ENCODE measurements around the gene IP6K1. TPM values are rescaled to one million over a fixed set of nuclear protein-coding genes. Genes with fewer than 3 reads are reported as not detected.
"Not testable (repeated sequence)": the region's sequence is repeated elsewhere in the genome, so short reads cannot be mapped to it uniquely, and the experiment has no call there.

The IP6K1 gene
- total RNA-seq, 2 experiments from 2014 or later: 27.4 to 30.9 TPM

GRCh38 chr3:49826016-49826415, 39.7 kb upstream of the IP6K1 start:
- intact Hi-C loops (cut with micrococcal nuclease; ENCODE audit: unreplicated experiment): no loop called here
- CTCF ChIA-PET (ENCODE audit: unreplicated experiment): interaction anchor here (0.6 to 0.9 kb wide), 2 partner anchors 21 to 70 kb away, joined by 3 read pairs; no protein-coding TSS in a partner anchor
- Histone ChIP-seq H3K79me2 (ENCODE audit: insufficient read depth, low read depth, low read length) (no peaks in the 10 kb centered on the region), H3K4me3 (ENCODE audit: low read depth, low read length, poor library complexity, severe bottlenecking) (no peak overlapping the region), H3K4me2 (ENCODE audit: low read length) (no peak overlapping the region), H4K20me1 (ENCODE audit: insufficient read depth, low read length) (no peaks in the 10 kb centered on the region), H3K9me3 (ENCODE audit: low read length) (no peaks in the 10 kb centered on the region), H3K9me2 (ENCODE audit: insufficient read depth, low read length) (no peaks in the 10 kb centered on the region), H3K36me3 (ENCODE audit: insufficient read depth, low read length) (peaks cover 41% of the 10 kb centered on the region), H2AFZ (ENCODE audit: low read length) (no peak overlapping the region), H3K27ac (ENCODE audit: low read depth, low read length, poor library complexity, severe bottlenecking) (no peak overlapping the region), H3K4me1 (ENCODE audit: insufficient read depth, low read length, poor library complexity, severe bottlenecking) (no peaks in the 10 kb centered on the region)
- TSS peak; percentile 63 for BruUV-seq (replicated peaks)
- no peak for DNase-seq (ENCODE audit: low spot score)
- POLR2A ChIA-PET: interaction anchor here (0.5 to 1.2 kb wide), 4 partner anchors 9 to 1742 kb away, joined by 3 to 9 read pairs (median 5); no protein-coding TSS in a partner anchor
- no peak for TF ChIP-seq CTCF (conservative IDR thresholded peaks at IDR 0.05; ENCODE audit: low read length)
- no peak for TF ChIP-seq EZH2phosphoT487 (IDR thresholded peaks at IDR 0.05; ENCODE audit: borderline replicate concordance, low read depth, low read length)

- H2AFZ ChIP-seq (ENCODE audit: low read length); H4K20me1 ChIP-seq (ENCODE audit: insufficient read depth, low read length); H3K9me3 ChIP-seq (ENCODE audit: low read length); intact Hi-C loops (cut with micrococcal nuclease; ENCODE audit: unreplicated experiment); H3K9me2 ChIP-seq (ENCODE audit: insufficient read depth, low read length); BruUV-seq (replicated peaks); DNase-seq (ENCODE audit: low spot score); H3K4me1 ChIP-seq (ENCODE audit: insufficient read depth, low read length, poor library complexity, severe bottlenecking); H3K79me2 ChIP-seq (ENCODE audit: insufficient read depth, low read depth, low read length); H3K4me3 ChIP-seq (ENCODE audit: low read depth, low read length, poor library complexity, severe bottlenecking); CTCF ChIA-PET (ENCODE audit: unreplicated experiment); H3K27ac ChIP-seq (ENCODE audit: low read depth, low read length, poor library complexity, severe bottlenecking); H3K4me2 ChIP-seq (ENCODE audit: low read length): not testable (repeated sequence)
- H3K36me3 ChIP-seq (ENCODE audit: insufficient read depth, low read length): peaks cover 12% of the 10 kb centered on the region
- POLR2A ChIA-PET: interaction anchor here (0.6 kb wide), 1 partner anchor 120 kb away, joined by 4 read pairs; no protein-coding TSS in a partner anchor
Measured at GRCh38 chr3:49823131-49823530, 36.8 kb upstream of the IP6K1 start.

GRCh38 chr3:49813497-49814174, 27.3 kb upstream of the IP6K1 start, which contains the start of gene UBA7:
Gene UBA7, minus strand, starts transcription at chr3:49813953. Its CDS starts 166 bp downstream, at chr3:49813787.
- Histone ChIP-seq H3K4me3 (ENCODE audit: low read depth, low read length, poor library complexity, severe bottlenecking) (peak within 1 kb of the TSS; percentile 27), H3K9me3 (ENCODE audit: low read length) (no peaks in the 10 kb centered on the region), H3K4me1 (ENCODE audit: insufficient read depth, low read length, poor library complexity, severe bottlenecking) (peaks cover 19% of the 10 kb centered on the region), H3K27ac (ENCODE audit: low read depth, low read length, poor library complexity, severe bottlenecking) (no peak within 1 kb of the TSS), H4K20me1 (ENCODE audit: insufficient read depth, low read length) (no peaks in the 10 kb centered on the region), H3K9me2 (ENCODE audit: insufficient read depth, low read length) (no peaks in the 10 kb centered on the region), H3K36me3 (ENCODE audit: insufficient read depth, low read length) (no peaks in the 10 kb centered on the region), H2AFZ (ENCODE audit: low read length) (peak within 1 kb of the TSS; percentile 56), H3K79me2 (ENCODE audit: insufficient read depth, low read depth, low read length) (no peaks in the 10 kb centered on the region), H3K4me2 (ENCODE audit: low read length) (peak within 1 kb of the TSS; percentile 49)
- no peak for DNase-seq (ENCODE audit: low spot score)
- no peak for TF ChIP-seq CTCF (conservative IDR thresholded peaks at IDR 0.05; ENCODE audit: low read length)
- no peak for TF ChIP-seq EZH2phosphoT487 (IDR thresholded peaks at IDR 0.05; ENCODE audit: borderline replicate concordance, low read depth, low read length)
- ChIA-PET POLR2A (interaction anchor here (0.6 to 1.5 kb wide), 3 partner anchors 9 to 122 kb away, joined by 3 to 6 read pairs (median 6); partner anchors contain the start of gene INKA1), CTCF (ENCODE audit: unreplicated experiment) (interaction anchor here (0.6 to 1.2 kb wide), 2 partner anchors 8 to 10 kb away, joined by 3 to 5 read pairs; partner anchors contain the start of gene INKA1)
- intact Hi-C loops (cut with micrococcal nuclease; ENCODE audit: unreplicated experiment): no loop called here
- BruUV-seq (replicated peaks): no TSS peak
